ENCODE results near the gene SMG6. TPM values are rescaled to one million over a fixed set of nuclear protein-coding genes. Genes with fewer than 3 reads are reported as not detected.

The SMG6 gene
- total and polyA plus RNA-seq, 11 donors, result 12.2 to 38.6 (median 22.1) TPM

- Histone ChIP-seq H3K27me3 (no peaks in the 10 kb centered on the region), H3K4me1 (peaks cover 3 to 80% (median 50%) of the 10 kb centered on the region in 12 donors), H3K9me3 (no peaks in the 10 kb centered on the region), H3K36me3 (peaks cover 0 to 38% (median 8%) of the 10 kb centered on the region in 9 donors), H3K4me3 (no peak overlapping the region), H3K27ac (peak overlapping the region; percentile 9 to 84 (median 56))
- DNase-seq (peak in 3 of 5 donors; percentile 26 to 62 (median 29)), ATAC-seq (peak in 3 of 4 donors; percentile 19 to 64 (median 46))
- TF ChIP-seq POLR2A (IDR thresholded peaks at IDR 0.05), result no peak
- no peak for TF ChIP-seq CTCF (IDR thresholded peaks at IDR 0.05)
- intact Hi-C loops (cut with DNase I), result loop anchor here in 5 of 10 donors (2.0 to 10.0 kb wide), 4 partner anchors 61 to 175 kb away; no protein-coding TSS in a partner anchor
- 68 to 73% (median 70%) methylated on average over 8 of the region's 8 CpGs for WGBS, 4 donors
Observed at GRCh38 chr17:2233441-2233947, 70.1 kb downstream of the SMG6 start.

- Histone ChIP-seq H3K27ac (peak overlapping the region in 10 of 12 donors; percentile 9 to 84 (median 58)), H3K36me3 (peaks cover 0 to 38% (median 8%) of the 10 kb centered on the region in 9 donors), H3K27me3 (no peaks in the 10 kb centered on the region), H3K4me3 (no peak overlapping the region), H3K9me3 (no peaks in the 10 kb centered on the region), H3K4me1 (peaks cover 0 to 68% (median 38%) of the 10 kb centered on the region in 12 donors)
- 48 to 53% (median 51%) methylated on average over 9 of the region's 9 CpGs for WGBS, 4 donors
- ATAC-seq (no peak), DNase-seq (no peak)
- TF ChIP-seq POLR2A (IDR thresholded peaks at IDR 0.05) (no peak), CTCF (IDR thresholded peaks at IDR 0.05) (no peak)
- intact Hi-C loops (cut with DNase I), result loop anchor here in 5 of 10 donors (2.0 to 10.0 kb wide), 4 partner anchors 60 to 173 kb away; no protein-coding TSS in a partner anchor
Observed at GRCh38 chr17:2232244-2232638, 71.3 kb downstream of the SMG6 start.

GRCh38 chr17:2230877-2231276, 72.7 kb downstream of the SMG6 start:
- no peak for DNase-seq
- H3K4me1 ChIP-seq, result peaks cover 0 to 56% (median 32%) of the 10 kb centered on the region in 12 donors
- intact Hi-C loops (cut with DNase I), result loop anchor here in 5 of 10 donors (1.0 to 10.0 kb wide), 4 partner anchors 59 to 136 kb away; no protein-coding TSS in a partner anchor
- H3K4me3 ChIP-seq, result no peak overlapping the region
- H3K36me3 ChIP-seq, result peaks cover 0 to 37% (median 4%) of the 10 kb centered on the region in 9 donors
- H3K27ac ChIP-seq, result peak overlapping the region in 8 of 12 donors; percentile 6 to 84 (median 32)
- 74 to 82% (median 76%) methylated on average over 6 of the region's 6 CpGs for WGBS, 4 donors
- no peaks in the 10 kb centered on the region for H3K27me3 ChIP-seq
- TF ChIP-seq CTCF (IDR thresholded peaks at IDR 0.05) (no peak), POLR2A (IDR thresholded peaks at IDR 0.05) (no peak)
- H3K9me3 ChIP-seq, result no peaks in the 10 kb centered on the region
- ATAC-seq, result no peak

GRCh38 chr17:2227025-2227699, 76.4 kb downstream of the SMG6 start:
- DNase-seq, result no peak
- no peak for TF ChIP-seq CTCF (IDR thresholded peaks at IDR 0.05)
- no peak for TF ChIP-seq POLR2A (IDR thresholded peaks at IDR 0.05)
- ATAC-seq, result no peak
- H3K9me3 ChIP-seq, result no peaks in the 10 kb centered on the region
- no peaks in the 10 kb centered on the region for H3K27me3 ChIP-seq
- H3K27ac ChIP-seq, result no peak overlapping the region
- intact Hi-C loops (cut with DNase I), result loop anchor here in 1 of 10 donors (5.0 kb wide), 1 partner anchor 130 kb away; no protein-coding TSS in a partner anchor
- 66 to 75% (median 73%) methylated on average over 6 of the region's 6 CpGs for WGBS, 4 donors
- peaks cover 0 to 17% (median 0%) of the 10 kb centered on the region in 9 donors for H3K36me3 ChIP-seq
- H3K4me1 ChIP-seq, result peaks cover 0 to 42% (median 28%) of the 10 kb centered on the region in 12 donors
- H3K4me3 ChIP-seq, result no peak overlapping the region

Measured in heart left ventricle (tissue), 16 donors.